ENCODE measurements around the gene UAP1. TPM values are rescaled to one million over a fixed set of nuclear protein-coding genes. Genes with fewer than 3 reads are reported as not detected.
A peak's percentile ranks its signal among the peaks of the same experiment; 100 is the strongest.

Gene UAP1
- total RNA-seq, 2 donors from 2014 or later = 51.4 to 72.1 TPM

GRCh38 chr1:162554258-162554657 is 7.3 kb upstream of the UAP1 start:
- 91% methylated on average over 1 of the region's 1 CpG for WGBS
- H3K27ac ChIP-seq = no peak overlapping the region

GRCh38 chr1:162557536-162557935 is 4.0 kb upstream of the UAP1 start:
- no peaks in the 10 kb centered on the region for H3K27me3 ChIP-seq (replicated peaks; ENCODE audit: insufficient read depth)
- TF ChIP-seq POLR2AphosphoS5 (IDR thresholded peaks at IDR 0.05) (peak; percentile 41), CTCF (IDR thresholded peaks at IDR 0.05) (no peak)
- no peak overlapping the region for H3K4me3 ChIP-seq
- WGBS = 62% methylated on average over 3 of the region's 3 CpGs
- no peaks in the 10 kb centered on the region for H3K36me3 ChIP-seq
- intact Hi-C loops (cut with DNase I) = no loop called here
- peak; percentile 24 for DNase-seq (ENCODE audit: low spot score)
- no peaks in the 10 kb centered on the region for H3K4me1 ChIP-seq (replicated peaks)
- H3K27ac ChIP-seq = no peak overlapping the region
- no peaks in the 10 kb centered on the region for H3K9me3 ChIP-seq

More at GRCh38 chr1:162554258-162554657, 7.3 kb upstream of the UAP1 start:
- no peak for TF ChIP-seq POLR2A (IDR thresholded peaks at IDR 0.05)
- TF ChIP-seq POLR2AphosphoS5 (IDR thresholded peaks at IDR 0.05) = no peak
- H3K27me3 ChIP-seq (replicated peaks; ENCODE audit: insufficient read depth) = no peaks in the 10 kb centered on the region
- H3K4me1 ChIP-seq (replicated peaks) = no peaks in the 10 kb centered on the region
- no peak overlapping the region for H3K4me3 ChIP-seq
- no peak for DNase-seq (ENCODE audit: low spot score)
- intact Hi-C loops (cut with DNase I) = no loop called here
- no peaks in the 10 kb centered on the region for H3K36me3 ChIP-seq
- H3K9me3 ChIP-seq = no peaks in the 10 kb centered on the region

- DNase-seq (ENCODE audit: low spot score) = peak; percentile 66
- Histone ChIP-seq H3K27ac (peak overlapping the region; percentile 96 to 97), H3K9me3 (no peaks in the 10 kb centered on the region), H3K4me3 (peak overlapping the region; percentile 83 to 90), H3K36me3 (no peaks in the 10 kb centered on the region), H3K4me1 (replicated peaks) (no peaks in the 10 kb centered on the region), H3K27me3 (replicated peaks; ENCODE audit: insufficient read depth) (no peaks in the 10 kb centered on the region)
- TF ChIP-seq CTCF (IDR thresholded peaks at IDR 0.05) = no peak
- TF ChIP-seq POLR2AphosphoS5 (IDR thresholded peaks at IDR 0.05) = no peak
- no peak for TF ChIP-seq POLR2A (IDR thresholded peaks at IDR 0.05)
- intact Hi-C loops (cut with DNase I) = loop anchor here (5.0 kb wide), 1 partner anchor 63 kb away; the partner anchor contains the start of gene UHMK1
- 46% methylated on average over 9 of the region's 9 CpGs for WGBS
These were observed 1.1 kb upstream of the UAP1 start for GRCh38 chr1:162560303-162561036.

- intact Hi-C loops (cut with DNase I) = loop anchor here (5.0 kb wide), 1 partner anchor 64 kb away; the partner anchor contains the start of gene UHMK1
These were observed 396 bp upstream of the UAP1 start for GRCh38 chr1:162561037-162561615.

More at GRCh38 chr1:162561037-162561615, 396 bp upstream of the UAP1 start:
- H3K9me3 ChIP-seq = no peaks in the 10 kb centered on the region
- peak overlapping the region; percentile 83 to 90 for H3K4me3 ChIP-seq
- no peaks in the 10 kb centered on the region for H3K36me3 ChIP-seq
- H3K27me3 ChIP-seq (replicated peaks; ENCODE audit: insufficient read depth) = no peaks in the 10 kb centered on the region
- H3K4me1 ChIP-seq (replicated peaks) = no peaks in the 10 kb centered on the region
- 0% methylated on average over 26 of the region's 53 CpGs for WGBS
- peak overlapping the region; percentile 96 to 97 for H3K27ac ChIP-seq
- TF ChIP-seq POLR2AphosphoS5 (IDR thresholded peaks at IDR 0.05) = peak; percentile 94
- peak; percentile 85 for TF ChIP-seq POLR2A (IDR thresholded peaks at IDR 0.05)
- peak in 1 of 4 experiments; percentile 0 for TF ChIP-seq CTCF (IDR thresholded peaks at IDR 0.05)
- peak; percentile 98 for DNase-seq (ENCODE audit: low spot score)
